ENCODE results near the gene KCNK13. TPM values are rescaled to one million over a fixed set of nuclear protein-coding genes. Genes with fewer than 3 reads are reported as not detected.
"Not testable (repeated sequence)": the region's sequence is repeated elsewhere in the genome, so short reads cannot be mapped to it uniquely, and the experiment has no call there.

KCNK13 gene
- total and polyA plus RNA-seq, 2 experiments from 2014 or later, result not detected

DNA sequence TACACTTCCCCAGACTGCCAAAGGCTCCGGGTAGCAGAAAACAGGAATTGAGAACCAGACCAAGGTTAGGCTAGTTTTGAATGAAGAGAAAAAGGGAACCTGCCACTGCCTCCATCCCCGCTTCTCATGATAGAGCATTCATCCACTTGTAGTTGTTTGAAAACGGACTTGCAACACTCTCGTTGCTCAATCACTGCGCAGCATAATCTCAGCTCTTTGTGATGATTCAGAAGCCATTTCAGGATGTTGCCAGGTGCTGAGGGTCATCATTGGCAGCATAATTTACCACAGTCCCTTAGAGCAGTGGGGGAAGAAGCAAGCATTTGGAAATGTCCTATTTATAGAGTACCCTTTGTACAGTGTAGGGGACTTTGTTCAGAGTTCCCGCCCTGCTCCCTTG lies 25.6 kb downstream of the KCNK13 start:
- no peaks in the 10 kb centered on the region for H3F3A ChIP-seq (ENCODE audit: insufficient read depth)
- no peak overlapping the region for H3K9ac ChIP-seq
- no peak overlapping the region for H3K4me3 ChIP-seq
- no peak overlapping the region for H3K4me2 ChIP-seq (ENCODE audit: unreplicated experiment)
- H3K9me3 ChIP-seq (ENCODE audit: low read depth), result no peaks in the 10 kb centered on the region
- H3K4me1 ChIP-seq (ENCODE audit: insufficient read depth), result peaks cover 12% of the 10 kb centered on the region
- peak; percentile 75 for DNase-seq
- TF ChIP-seq EZH2phosphoT487 (IDR thresholded peaks at IDR 0.05; ENCODE audit: insufficient read depth, low read depth) (no peak), EZH2 (IDR thresholded peaks at IDR 0.05; ENCODE audit: insufficient read depth, poor library complexity, severe bottlenecking) (no peak)
- no peaks in the 10 kb centered on the region for H3K36me3 ChIP-seq (ENCODE audit: low read depth)
- H3K9me2 ChIP-seq (ENCODE audit: insufficient read depth), result no peaks in the 10 kb centered on the region
- 31 to 40% methylated on average over 6 of the region's 6 CpGs for WGBS, 2 experiments (ENCODE audit: low coverage in 1 of 2, low lambda C conversion rate in 2 of 2, missing lambda C conversion rate in 2 of 2)
- in situ Hi-C loops (cut with MboI), result no loop called here
- no peaks in the 10 kb centered on the region for H4K20me1 ChIP-seq (ENCODE audit: insufficient read depth)
- H3K27ac ChIP-seq, result no peak overlapping the region
- no peak overlapping the region for H2AFZ ChIP-seq
- no peaks in the 10 kb centered on the region for H3K79me2 ChIP-seq (ENCODE audit: insufficient read depth)
- peaks cover 8% of the 10 kb centered on the region; the same call in 1 of the 2 replicates for H3K27me3 ChIP-seq (replicated peaks; ENCODE audit: insufficient read depth)

DNA sequence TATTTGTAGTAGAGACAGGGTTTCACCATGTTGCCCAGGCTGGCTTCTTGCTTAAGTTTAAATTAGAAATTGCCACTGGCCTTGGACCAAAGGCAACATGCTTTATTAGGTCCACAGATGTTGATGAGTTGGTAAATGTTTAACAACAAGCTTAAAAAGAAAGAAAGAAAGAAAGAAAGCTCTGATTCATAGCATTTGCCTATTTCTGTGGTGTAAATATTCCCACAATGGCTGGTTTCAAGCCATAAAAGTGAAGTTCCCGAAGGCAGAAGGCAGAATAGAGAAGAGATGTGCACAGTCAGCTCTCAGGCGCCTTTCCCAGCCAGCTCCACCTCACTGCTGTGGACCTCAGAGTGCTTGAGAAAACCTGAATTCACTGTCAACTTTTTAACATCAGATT lies 26.4 kb downstream of the KCNK13 start:
- H3K4me1 ChIP-seq (ENCODE audit: insufficient read depth), result peaks cover 12% of the 10 kb centered on the region
- TF ChIP-seq EZH2 (IDR thresholded peaks at IDR 0.05; ENCODE audit: insufficient read depth, poor library complexity, severe bottlenecking), result no peak
- no peak for TF ChIP-seq EZH2phosphoT487 (IDR thresholded peaks at IDR 0.05; ENCODE audit: insufficient read depth, low read depth)
- no peak overlapping the region for H3K4me3 ChIP-seq
- H3K27ac ChIP-seq, result no peak overlapping the region
- no peaks in the 10 kb centered on the region for H3K9me3 ChIP-seq (ENCODE audit: low read depth)
- no peaks in the 10 kb centered on the region for H3F3A ChIP-seq (ENCODE audit: insufficient read depth)
- no peak for DNase-seq
- H3K9ac ChIP-seq, result no peak overlapping the region
- no peaks in the 10 kb centered on the region for H3K79me2 ChIP-seq (ENCODE audit: insufficient read depth)
- H3K9me2 ChIP-seq (ENCODE audit: insufficient read depth), result no peaks in the 10 kb centered on the region
- H3K36me3 ChIP-seq (ENCODE audit: low read depth), result no peaks in the 10 kb centered on the region
- no peak overlapping the region for H2AFZ ChIP-seq
- no peaks in the 10 kb centered on the region for H4K20me1 ChIP-seq (ENCODE audit: insufficient read depth)
- WGBS, 2 experiments (ENCODE audit: low coverage in 1 of 2, low lambda C conversion rate in 2 of 2, missing lambda C conversion rate in 2 of 2), result 4 to 11% methylated on average over 2 of the region's 2 CpGs
- H3K27me3 ChIP-seq (replicated peaks; ENCODE audit: insufficient read depth), result peaks cover 4% of the 10 kb centered on the region; the same call in 1 of the 2 replicates
- no peak overlapping the region for H3K4me2 ChIP-seq (ENCODE audit: unreplicated experiment)
- in situ Hi-C loops (cut with MboI), result no loop called here

DNA sequence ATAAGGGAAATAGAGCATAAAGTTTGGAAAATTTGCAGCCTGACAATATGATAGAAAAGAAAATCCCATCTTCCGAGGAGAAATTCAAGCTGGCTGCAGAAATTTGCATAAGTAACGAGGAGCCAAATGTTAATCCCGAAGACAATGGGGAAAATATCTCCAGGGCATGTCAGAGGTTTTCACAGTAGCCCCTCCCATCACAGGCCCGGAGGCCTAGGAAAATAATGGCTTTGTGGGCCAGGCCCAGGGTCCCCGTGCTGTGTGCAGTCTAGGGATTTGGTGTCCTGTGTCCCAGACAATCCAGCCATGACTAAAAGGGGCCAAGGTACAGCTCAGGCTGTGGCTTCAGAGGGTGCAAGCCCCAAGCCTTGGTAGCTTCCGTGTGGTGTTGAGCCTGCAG lies 27.7 kb downstream of the KCNK13 start:
- H3K36me3 ChIP-seq (ENCODE audit: low read depth); H3K9me2 ChIP-seq (ENCODE audit: insufficient read depth); H3K79me2 ChIP-seq (ENCODE audit: insufficient read depth); H4K20me1 ChIP-seq (ENCODE audit: insufficient read depth); H3K9ac ChIP-seq; H3F3A ChIP-seq (ENCODE audit: insufficient read depth); H3K27me3 ChIP-seq (replicated peaks; ENCODE audit: insufficient read depth); H3K4me2 ChIP-seq (ENCODE audit: unreplicated experiment); H2AFZ ChIP-seq; H3K27ac ChIP-seq; DNase-seq; H3K9me3 ChIP-seq (ENCODE audit: low read depth); in situ Hi-C loops (cut with MboI); H3K4me3 ChIP-seq: not testable (repeated sequence)
- H3K4me1 ChIP-seq (ENCODE audit: insufficient read depth), result peaks cover 18% of the 10 kb centered on the region
- 4 to 12% methylated on average over 6 of the region's 6 CpGs for WGBS, 2 experiments (ENCODE audit: low coverage in 1 of 2, low lambda C conversion rate in 2 of 2, missing lambda C conversion rate in 2 of 2)

DNA sequence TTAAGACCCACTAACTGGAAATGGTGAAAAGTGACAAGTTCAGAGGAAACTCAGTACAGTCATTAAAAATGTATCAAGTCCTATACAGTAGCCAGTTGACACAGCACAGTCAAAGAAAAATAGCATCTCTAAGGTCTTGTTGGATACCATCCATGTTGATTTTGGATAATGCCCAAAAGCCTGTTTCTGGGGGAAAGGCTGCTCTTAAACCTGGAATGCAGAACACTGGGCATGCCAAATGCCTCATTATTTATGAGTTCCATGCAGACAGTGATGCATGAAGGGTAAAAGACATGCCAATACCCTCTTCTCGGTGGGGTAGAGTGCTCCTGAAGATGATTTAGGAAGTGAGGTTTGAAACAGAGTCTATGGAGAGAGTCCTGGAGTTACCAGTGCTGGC lies 29.6 kb downstream of the KCNK13 start:
- H3K4me2 ChIP-seq (ENCODE audit: unreplicated experiment), result no peak overlapping the region
- H3K4me3 ChIP-seq, result no peak overlapping the region
- no peak overlapping the region for H3K9ac ChIP-seq
- no peaks in the 10 kb centered on the region for H4K20me1 ChIP-seq (ENCODE audit: insufficient read depth)
- H3K4me1 ChIP-seq (ENCODE audit: insufficient read depth), result peaks cover 18% of the 10 kb centered on the region
- no peak overlapping the region for H2AFZ ChIP-seq
- no peaks in the 10 kb centered on the region; the same call in 1 of the 2 replicates for H3F3A ChIP-seq (ENCODE audit: insufficient read depth)
- H3K79me2 ChIP-seq (ENCODE audit: insufficient read depth), result no peaks in the 10 kb centered on the region
- peak; percentile 3 for DNase-seq
- WGBS, 2 experiments (ENCODE audit: low coverage in 1 of 2, low lambda C conversion rate in 2 of 2, missing lambda C conversion rate in 2 of 2), result 0% methylated on average over 1 of the region's 1 CpG
- no peaks in the 10 kb centered on the region for H3K9me2 ChIP-seq (ENCODE audit: insufficient read depth)
- no peaks in the 10 kb centered on the region for H3K9me3 ChIP-seq (ENCODE audit: low read depth)
- no peak overlapping the region for H3K27ac ChIP-seq
- H3K36me3 ChIP-seq (ENCODE audit: low read depth), result no peaks in the 10 kb centered on the region
- TF ChIP-seq EZH2 (IDR thresholded peaks at IDR 0.05; ENCODE audit: insufficient read depth, poor library complexity, severe bottlenecking) (no peak), EZH2phosphoT487 (IDR thresholded peaks at IDR 0.05; ENCODE audit: insufficient read depth, low read depth) (no peak)
- in situ Hi-C loops (cut with MboI), result no loop called here
- no peaks in the 10 kb centered on the region for H3K27me3 ChIP-seq (replicated peaks; ENCODE audit: insufficient read depth)

DNA sequence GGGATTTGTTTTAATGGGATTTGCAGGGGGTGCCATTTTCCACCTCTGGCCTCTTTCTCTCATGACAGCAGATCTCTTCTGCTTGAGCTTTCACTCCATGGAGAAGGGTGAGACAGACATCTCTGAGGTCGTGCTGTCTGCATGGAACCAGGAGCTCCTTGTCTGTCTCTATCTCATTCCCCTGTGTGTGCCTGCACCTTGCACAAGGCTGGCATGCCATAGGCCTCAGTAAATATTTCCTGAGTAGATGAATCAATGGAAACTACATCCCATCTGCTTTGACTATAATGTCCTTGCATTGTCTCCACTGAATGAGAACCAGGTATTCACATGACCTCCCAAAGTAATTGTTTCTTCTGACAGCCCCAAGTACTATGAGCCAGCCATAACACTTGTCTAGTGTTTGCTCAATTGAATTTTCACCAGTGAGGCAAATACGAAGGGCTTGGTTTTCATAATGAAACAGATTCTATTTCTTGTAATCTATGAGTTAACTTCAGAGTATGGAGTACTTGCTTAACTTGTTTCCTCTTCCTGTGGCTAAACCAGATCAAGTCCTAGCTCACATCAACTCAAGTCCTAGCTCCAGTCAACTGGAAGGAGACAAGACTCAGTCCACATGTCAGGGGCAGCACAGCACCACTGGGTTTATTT lies 32.3 kb downstream of the KCNK13 start:
- Histone ChIP-seq H3K9ac (no peak overlapping the region), H3K4me2 (ENCODE audit: unreplicated experiment) (no peak overlapping the region), H3F3A (ENCODE audit: insufficient read depth) (no peaks in the 10 kb centered on the region; the same call in 1 of the 2 replicates), H3K4me1 (ENCODE audit: insufficient read depth) (peaks cover 12% of the 10 kb centered on the region), H3K36me3 (ENCODE audit: low read depth) (no peaks in the 10 kb centered on the region), H3K9me2 (ENCODE audit: insufficient read depth) (no peaks in the 10 kb centered on the region), H4K20me1 (ENCODE audit: insufficient read depth) (no peaks in the 10 kb centered on the region), H2AFZ (no peak overlapping the region), H3K27me3 (replicated peaks; ENCODE audit: insufficient read depth) (no peaks in the 10 kb centered on the region), H3K9me3 (ENCODE audit: low read depth) (no peaks in the 10 kb centered on the region), H3K4me3 (no peak overlapping the region), H3K79me2 (ENCODE audit: insufficient read depth) (no peaks in the 10 kb centered on the region), H3K27ac (no peak overlapping the region)
- DNase-seq, result peak; percentile 65
- no peak for TF ChIP-seq EZH2phosphoT487 (IDR thresholded peaks at IDR 0.05; ENCODE audit: insufficient read depth, low read depth)
- TF ChIP-seq EZH2 (IDR thresholded peaks at IDR 0.05; ENCODE audit: insufficient read depth, poor library complexity, severe bottlenecking), result no peak
- WGBS, 2 experiments (ENCODE audit: low coverage in 1 of 2, low lambda C conversion rate in 2 of 2, missing lambda C conversion rate in 2 of 2), result 12 to 20% methylated on average over 2 of the region's 2 CpGs
- in situ Hi-C loops (cut with MboI), result no loop called here
